Adrenal gland (tissue), 5 donors: Measurements from ENCODE around the gene FAP.

Experiments
- CTCF ChIP-seq, 6 experiments: fragments of 450-650 bp in 4 of 6; fragments of 200-600 bp in 2 of 6; sonication (generic) in 1 of 6; IDR thresholded peaks; 1 replicate in 5 of 6; 2 replicates in 1 of 6; pipeline versions ENCODE4 v1.5.1 to v1.8.0; 2016 to 2021; ENCODE audit warnings: antibody characterized with exemption in 6 of 6, mild to moderate bottlenecking in 2 of 6, moderate library complexity in 1 of 6
- POLR2A ChIP-seq, 2 donors: fragments of 450-650 bp; IDR thresholded peaks; one replicate each; pipeline ENCODE4 v1.6.1; 2017; ENCODE audit warnings: antibody characterized with exemption in 2 of 2, mild to moderate bottlenecking in 2 of 2, moderate library complexity in 1 of 2
- donor health status: DM: no; HTN: no; CAD: no.

- TF ChIP-seq CTCF (IDR thresholded peaks at IDR 0.05) = no peak
- no peak for TF ChIP-seq POLR2A (IDR thresholded peaks at IDR 0.05)
Observed at GRCh38 chr2:162152147-162152546, 91.1 kb downstream of the FAP start, which contains the start of gene GCG.
